ENCODE results near the gene RICTOR.

- no peak for TF ChIP-seq CTCF (IDR thresholded peaks at IDR 0.05)
- TF ChIP-seq POLR2A (IDR thresholded peaks at IDR 0.05) = no peak
These were observed 40.0 kb upstream of the RICTOR start for GRCh38 chr5:39114155-39114554.

Measured in lower leg skin (tissue), 3 donors.